Vagina (tissue), 2 donors: ENCODE measurements around the gene PBRM1.

Experiments used
- CTCF ChIP-seq, 3 experiments: fragments of 450-650 bp in 2 of 3; fragments of 200-600 bp in 1 of 3; sonication (generic) in 1 of 3; IDR thresholded peaks; one replicate each; pipeline ENCODE4 v1.5.1; 2017 to 2019; ENCODE audit warnings: antibody characterized with exemption in 3 of 3, mild to moderate bottlenecking in 2 of 3, moderate library complexity in 2 of 3
- POLR2A ChIP-seq, 2 donors: fragments of 450-650 bp; IDR thresholded peaks; one replicate each; pipeline ENCODE4 v1.6.1; 2017; ENCODE audit warnings: antibody characterized with exemption in 2 of 2, mild to moderate bottlenecking in 2 of 2, moderate library complexity in 2 of 2

- TF ChIP-seq CTCF (IDR thresholded peaks at IDR 0.05) (no peak), POLR2A (IDR thresholded peaks at IDR 0.05) (no peak)
Measured at GRCh38 chr3:52615166-52615565, 70.5 kb downstream of the PBRM1 start.
